Fibroblast of villous mesenchyme (primary cell): ENCODE measurements around the gene VPS33A. TPM values are rescaled to one million over a fixed set of nuclear protein-coding genes. Genes with fewer than 3 reads are reported as not detected.
A peak's percentile ranks its signal among the peaks of the same experiment; 100 is the strongest.
"Not testable (repeated sequence)": the region's sequence is repeated elsewhere in the genome, so short reads cannot be mapped to it uniquely, and the experiment has no call there.

ENCODE experiments used
- DNase-seq: peaks from one replicate; pipeline ENCODE4 v3.0.0-alpha.2; 2010; ENCODE audit warnings: low read depth
- H3K4me3 ChIP-seq: 2 replicates; pipeline ENCODE4 v1.5.1; 2011; ENCODE audit warnings: low read depth, mild to moderate bottlenecking, low read length
- CTCF ChIP-seq: IDR thresholded peaks from 2 replicates; pipeline ENCODE4 v1.5.1; 2012; ENCODE audit warnings: low read depth, mild to moderate bottlenecking, low read length; ENCODE audit not compliant: insufficient read depth
- total RNA-seq: library from RNA; depleted of rRNA; stranded (reverse); fragments of >200 nt; gene quantifications from 2 replicates; pipeline ENCODE4 v1.2.3, GENCODE V29; 2012

The VPS33A gene
- total RNA-seq, 1 donor, result 23.7 TPM

GRCh38 chr12:122206111-122206881, 60.0 kb downstream of the VPS33A start:
- TF ChIP-seq CTCF, result no peak
- no peak overlapping the region for H3K4me3 ChIP-seq
- no peak for DNase-seq

- TF ChIP-seq CTCF, result no peak
- no peak overlapping the region for H3K4me3 ChIP-seq
These were observed 61.0 kb downstream of the VPS33A start for GRCh38 chr12:122205053-122205925.

GRCh38 chr12:122204167-122205052, 61.9 kb downstream of the VPS33A start:
- peak overlapping the region; percentile 38 for H3K4me3 ChIP-seq
- no peak for TF ChIP-seq CTCF
- no peak for DNase-seq

More at GRCh38 chr12:122205053-122205925, 61.0 kb downstream of the VPS33A start:
- no peak for DNase-seq

- DNase-seq, result peak; percentile 37
- H3K4me3 ChIP-seq, result peak within 1 kb of the TSS; percentile 56
- no peak for TF ChIP-seq CTCF
These were observed 62.8 kb downstream of the VPS33A start, which contains the start of gene B3GNT4 for GRCh38 chr12:122203301-122204166. Gene B3GNT4 (plus strand): TSS chr12:122203709. CDS start chr12:122204619, 910 bp downstream.

GRCh38 chr12:122202811-122203210, 63.5 kb downstream of the VPS33A start:
- peak overlapping the region; percentile 56 for H3K4me3 ChIP-seq
- DNase-seq, result not testable (repeated sequence)

DNA sequence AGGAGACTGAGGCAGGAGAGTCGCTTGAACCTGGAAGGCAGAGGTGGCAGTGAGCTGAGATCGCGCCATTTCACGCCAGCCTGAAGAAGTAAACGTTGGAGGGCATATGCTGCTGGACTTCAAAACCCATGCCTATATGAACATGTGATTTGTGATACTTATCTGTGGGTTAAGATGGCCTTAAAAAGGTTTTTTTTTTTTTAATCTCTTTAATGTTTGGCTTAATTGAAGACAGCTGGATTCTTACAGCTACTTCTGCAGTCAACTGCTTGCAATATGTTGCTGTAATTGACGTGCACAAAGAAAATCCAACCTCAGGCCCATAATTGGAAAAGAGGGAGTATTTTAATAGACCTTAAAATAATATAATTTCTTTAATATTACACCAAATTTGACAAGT, 64.3 kb downstream of the VPS33A start:
- no peak for TF ChIP-seq CTCF
- DNase-seq, result no peak
- H3K4me3 ChIP-seq, result no peak overlapping the region
